ENCODE measurements around the gene DDTL.
"Not testable (repeated sequence)": the region's sequence is repeated elsewhere in the genome, so short reads cannot be mapped to it uniquely, and the experiment has no call there.

The DDTL gene

DNA sequence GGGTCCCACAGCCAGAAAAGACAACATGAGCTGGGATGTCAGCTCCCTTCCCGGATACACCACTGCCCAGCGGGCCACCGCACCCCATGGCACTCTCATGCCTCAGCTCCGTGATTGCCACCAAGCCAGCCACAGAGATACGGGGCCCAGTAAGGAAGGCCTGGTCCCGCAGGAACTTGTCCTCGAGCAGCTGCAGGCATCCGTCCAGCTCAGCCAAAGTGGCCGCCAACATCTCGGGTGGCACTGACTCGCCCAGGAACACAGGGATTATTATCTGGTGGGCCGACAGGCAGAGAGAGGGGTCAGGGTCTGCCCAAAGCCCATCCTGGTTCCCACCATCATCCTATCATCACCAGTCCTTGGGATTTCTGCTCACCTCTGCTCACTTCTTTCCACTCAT is 10.6 kb downstream of the DDTL start:
- DNase-seq (ENCODE audit: low spot score); H3K4me3 ChIP-seq; H3K27ac ChIP-seq: not testable (repeated sequence)

DNA sequence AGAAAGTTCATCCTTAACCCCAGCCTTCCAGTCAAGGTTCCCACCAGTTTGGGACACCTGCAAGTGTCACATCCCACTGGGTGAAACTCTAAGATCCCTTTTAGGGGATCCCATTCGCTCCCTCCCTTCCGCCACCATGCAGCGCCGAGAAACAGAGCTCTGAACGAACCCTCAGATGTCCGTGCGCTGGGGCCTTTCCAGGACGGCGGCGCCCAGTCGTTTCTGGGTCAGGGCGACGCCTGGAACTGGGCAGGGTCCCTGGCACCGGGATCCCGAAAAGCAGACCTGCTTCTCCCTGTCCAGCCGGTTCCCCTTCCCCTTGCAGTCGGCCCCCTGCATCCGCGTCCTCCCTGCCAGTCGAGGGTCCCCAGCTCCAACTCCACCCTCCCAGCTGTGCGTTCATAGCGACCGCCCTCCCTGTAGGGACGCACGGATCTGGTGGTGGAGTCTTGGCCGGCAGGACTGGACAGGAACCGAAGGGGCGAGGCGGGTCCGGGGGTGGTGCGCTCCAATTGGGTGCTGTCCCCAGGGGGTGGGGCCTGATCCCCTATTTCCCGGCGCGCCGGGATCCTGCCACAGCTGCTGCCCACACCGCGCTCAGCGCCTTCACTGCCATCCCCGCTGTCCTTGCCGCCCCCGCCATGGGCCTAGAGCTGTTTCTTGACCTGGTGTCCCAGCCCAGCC is 13.0 kb downstream of the DDTL start, which contains the start of gene GSTT2:
TSS of gene GSTT2 (plus strand) at position 578 of the 684 bp plus-strand sequence.
- not testable (repeated sequence) for H3K27ac ChIP-seq; DNase-seq (ENCODE audit: low spot score)

DNA sequence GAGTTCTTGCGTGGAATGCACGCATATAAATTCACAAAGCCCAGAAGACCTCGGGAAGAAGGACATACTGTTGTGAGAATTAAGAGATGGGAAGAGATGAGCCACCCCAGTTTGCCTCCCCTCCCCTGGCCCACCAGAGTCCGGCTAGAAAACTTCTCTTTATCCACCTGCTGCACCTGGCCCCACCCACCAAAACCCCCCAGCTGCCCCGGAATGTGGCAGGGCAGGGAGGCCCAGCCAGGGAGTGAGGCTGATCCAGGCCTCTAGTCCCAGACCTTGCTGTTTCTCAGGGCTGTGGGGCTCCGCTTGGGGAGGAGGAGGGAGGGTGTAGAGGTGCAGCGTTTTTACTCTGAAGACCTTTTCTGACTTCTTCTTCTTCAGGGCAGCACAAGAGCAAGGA is 13.9 kb downstream of the DDTL start:
- DNase-seq (ENCODE audit: low spot score); H3K4me3 ChIP-seq; H3K27ac ChIP-seq: not testable (repeated sequence)

More for the DNA sequence above, 13.0 kb downstream of the DDTL start, which contains the start of gene GSTT2:
- not testable (repeated sequence) for H3K4me3 ChIP-seq

DNA sequence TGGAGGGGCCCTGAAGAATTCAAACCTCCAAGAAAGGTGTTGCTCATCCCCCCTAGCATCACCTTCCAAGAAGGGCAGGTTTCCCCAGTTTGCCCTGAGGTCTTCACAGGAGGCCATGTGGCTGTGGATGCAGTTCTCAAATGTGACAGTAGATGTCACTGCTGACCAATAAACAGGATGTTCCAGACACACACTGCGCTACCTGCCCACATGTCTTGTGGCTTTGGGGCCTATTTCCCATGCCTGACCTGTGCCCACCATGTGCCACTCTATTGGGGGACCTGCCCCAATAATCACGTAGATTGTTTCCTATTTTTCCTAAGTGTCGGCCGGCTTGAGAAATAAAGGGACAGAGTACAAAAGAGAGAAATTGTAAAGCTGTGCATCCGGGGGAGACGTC is 17.7 kb downstream of the DDTL start:
- no peak for DNase-seq (ENCODE audit: low spot score)
- TF ChIP-seq, protein P1, sequence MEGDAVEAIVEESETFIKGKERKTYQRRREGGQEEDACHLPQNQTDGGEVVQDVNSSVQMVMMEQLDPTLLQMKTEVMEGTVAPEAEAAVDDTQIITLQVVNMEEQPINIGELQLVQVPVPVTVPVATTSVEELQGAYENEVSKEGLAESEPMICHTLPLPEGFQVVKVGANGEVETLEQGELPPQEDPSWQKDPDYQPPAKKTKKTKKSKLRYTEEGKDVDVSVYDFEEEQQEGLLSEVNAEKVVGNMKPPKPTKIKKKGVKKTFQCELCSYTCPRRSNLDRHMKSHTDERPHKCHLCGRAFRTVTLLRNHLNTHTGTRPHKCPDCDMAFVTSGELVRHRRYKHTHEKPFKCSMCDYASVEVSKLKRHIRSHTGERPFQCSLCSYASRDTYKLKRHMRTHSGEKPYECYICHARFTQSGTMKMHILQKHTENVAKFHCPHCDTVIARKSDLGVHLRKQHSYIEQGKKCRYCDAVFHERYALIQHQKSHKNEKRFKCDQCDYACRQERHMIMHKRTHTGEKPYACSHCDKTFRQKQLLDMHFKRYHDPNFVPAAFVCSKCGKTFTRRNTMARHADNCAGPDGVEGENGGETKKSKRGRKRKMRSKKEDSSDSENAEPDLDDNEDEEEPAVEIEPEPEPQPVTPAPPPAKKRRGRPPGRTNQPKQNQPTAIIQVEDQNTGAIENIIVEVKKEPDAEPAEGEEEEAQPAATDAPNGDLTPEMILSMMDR (IDR thresholded peaks at IDR 0.05): peak; percentile 35
- no peak overlapping the region for H3K4me3 ChIP-seq
- no peak overlapping the region for H3K27ac ChIP-seq

DNA sequence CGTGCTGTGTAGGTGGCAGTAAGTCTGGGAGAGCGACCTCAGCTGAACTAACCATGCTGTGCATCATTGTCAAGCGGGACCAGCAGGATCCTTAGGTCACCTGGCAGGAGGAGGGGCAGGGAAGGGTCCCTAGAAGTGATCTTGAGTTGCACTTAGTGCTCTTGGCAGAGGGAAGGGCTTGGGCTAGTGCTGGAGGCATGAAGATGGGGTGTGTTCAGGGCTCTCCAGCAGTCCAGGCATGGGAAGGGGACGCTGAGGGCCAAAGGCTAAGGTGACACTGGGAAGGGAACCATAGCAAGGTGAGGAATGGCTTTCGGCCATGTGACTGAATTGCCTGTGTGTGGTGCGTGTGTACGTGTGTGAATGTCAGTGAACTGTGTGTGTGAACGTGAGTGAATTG is 19.4 kb downstream of the DDTL start:
- DNase-seq (ENCODE audit: low spot score); H3K27ac ChIP-seq; H3K4me3 ChIP-seq: not testable (repeated sequence)

DNA sequence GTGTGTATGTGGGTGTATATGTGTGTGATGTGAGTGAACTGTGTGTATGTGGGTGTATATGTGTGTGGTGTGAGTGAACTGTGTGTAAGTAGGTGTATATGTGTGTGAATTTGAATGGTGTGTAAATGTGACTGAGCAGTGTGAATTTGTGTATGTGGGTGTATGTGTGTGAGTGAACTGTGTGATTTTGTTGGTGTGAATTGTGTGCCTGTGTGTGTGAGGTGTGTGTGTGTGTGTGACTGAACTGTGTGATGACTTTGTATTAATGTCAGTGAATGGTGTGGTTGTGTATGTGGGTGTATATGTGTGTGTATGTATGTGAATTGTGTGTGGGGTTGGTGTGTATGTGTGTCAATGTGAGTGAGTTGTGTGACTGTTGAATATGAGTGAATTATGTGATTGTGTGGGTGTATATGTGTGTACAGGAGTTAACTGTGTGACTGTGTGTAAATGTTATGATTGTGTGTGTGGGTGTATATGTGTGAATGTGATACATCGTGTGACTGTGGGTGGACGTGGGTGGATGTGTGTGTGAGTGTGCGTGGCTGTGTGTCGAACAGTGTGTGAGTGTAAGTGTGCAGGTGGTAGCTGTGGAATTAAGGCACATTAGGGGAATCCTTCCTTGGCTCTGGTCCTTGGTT is 20.0 kb downstream of the DDTL start:
- not testable (repeated sequence) for DNase-seq (ENCODE audit: low spot score); H3K27ac ChIP-seq; H3K4me3 ChIP-seq

DNA sequence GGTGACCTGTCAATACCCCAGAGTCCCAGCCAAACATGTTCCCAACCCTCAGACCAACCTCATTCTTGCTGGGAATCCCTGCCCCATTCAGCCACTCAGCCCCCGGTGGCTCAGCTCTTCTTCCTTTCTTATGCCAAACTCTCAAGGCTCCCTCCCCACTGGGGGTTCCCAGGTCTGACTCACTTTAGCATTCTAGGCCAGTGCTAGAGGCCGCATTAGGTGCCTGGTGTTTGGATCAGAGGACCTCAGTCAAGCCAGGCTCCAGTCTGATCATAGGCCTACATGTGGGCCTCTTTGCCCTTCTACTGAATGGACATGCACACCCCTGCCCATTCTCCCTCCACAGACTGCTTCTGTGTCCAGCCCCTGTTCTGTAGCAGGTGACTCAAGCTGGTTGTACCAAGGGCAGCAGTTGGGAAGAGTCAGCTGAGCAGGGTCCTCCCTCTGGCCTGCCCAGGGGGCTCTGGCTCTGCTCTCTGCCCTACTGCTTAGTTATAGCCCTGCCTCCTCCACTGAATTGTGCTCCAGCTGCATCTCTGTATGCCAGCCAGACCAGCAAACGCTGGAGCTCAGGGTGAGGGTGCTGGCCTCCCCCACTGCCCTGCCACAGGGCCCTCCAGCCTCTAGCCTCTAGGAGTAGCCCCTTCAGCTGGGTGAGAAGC is 23.0 kb downstream of the DDTL start:
- H3K27ac ChIP-seq; H3K4me3 ChIP-seq; DNase-seq (ENCODE audit: low spot score): not testable (repeated sequence)

DNA sequence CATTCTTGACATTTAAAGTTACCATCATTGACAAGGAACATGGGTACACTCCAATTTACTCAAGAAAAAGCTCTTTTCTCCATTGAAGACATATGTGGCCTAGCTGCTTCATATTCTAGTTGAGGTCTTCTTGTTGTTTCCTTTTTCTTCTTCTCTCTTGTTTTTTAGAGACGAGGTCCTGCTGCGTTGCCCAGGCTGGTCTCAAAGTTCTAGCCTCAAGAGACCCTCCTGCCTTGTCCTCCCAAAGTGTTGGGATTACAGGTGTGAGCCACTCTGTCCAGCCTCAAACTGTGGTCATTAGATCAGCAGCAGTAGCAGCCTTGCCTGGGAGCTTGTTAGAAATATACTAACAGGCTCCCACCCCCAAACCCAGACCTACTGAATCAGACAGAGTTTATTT is 26.4 kb downstream of the DDTL start:
- H3K27ac ChIP-seq; DNase-seq (ENCODE audit: low spot score); H3K4me3 ChIP-seq: not testable (repeated sequence)

DNA sequence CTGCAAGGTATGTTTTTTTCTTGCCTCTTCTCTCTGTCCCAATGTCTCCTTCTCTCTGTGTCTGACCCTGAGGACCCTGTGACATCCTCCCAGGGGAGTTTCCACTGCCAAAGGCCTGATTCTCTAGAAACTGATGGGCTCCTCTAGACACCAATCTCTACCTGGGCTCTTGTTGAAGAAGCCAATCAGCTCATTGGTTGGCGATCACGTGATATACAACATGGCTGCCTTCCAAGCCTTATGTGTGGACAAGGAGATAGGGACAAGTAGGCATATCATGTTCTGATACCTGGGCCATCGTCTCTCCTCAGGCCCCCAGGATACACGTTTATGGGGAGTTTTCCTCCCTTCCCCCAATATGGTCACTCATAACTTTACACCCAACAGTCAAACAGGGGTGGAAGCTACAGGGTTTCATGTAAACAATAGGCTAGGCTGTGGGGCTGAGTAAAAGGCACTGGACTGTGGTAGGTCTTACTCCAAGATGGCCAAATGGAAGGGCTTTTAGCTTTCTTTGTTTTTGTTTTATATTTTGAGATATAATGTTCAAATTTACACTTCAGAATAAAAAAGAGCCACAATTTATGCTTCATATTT is 27.0 kb downstream of the DDTL start:
- not testable (repeated sequence) for H3K4me3 ChIP-seq; H3K27ac ChIP-seq; DNase-seq (ENCODE audit: low spot score)

DNA sequence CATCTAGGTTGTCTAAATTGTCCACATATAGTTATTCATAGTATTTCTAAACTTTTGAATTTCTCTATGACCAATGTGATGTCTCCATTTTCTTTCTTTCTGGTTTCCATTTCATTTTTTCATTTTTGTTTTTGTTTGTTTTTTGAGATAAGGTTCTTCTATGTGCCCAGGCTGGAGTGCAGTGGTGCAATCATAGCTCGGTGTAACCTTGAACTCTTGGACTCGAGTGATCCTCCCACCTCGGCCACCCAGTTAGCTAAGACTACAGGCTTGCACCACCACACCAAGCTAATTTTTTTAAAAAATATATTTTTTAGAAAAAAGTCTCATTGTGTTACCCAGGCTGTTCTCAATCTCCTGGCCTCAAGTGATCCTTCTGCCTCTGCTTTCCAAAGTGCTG is 30.4 kb downstream of the DDTL start:
- Histone ChIP-seq H3K27ac (no peak overlapping the region), H3K4me3 (no peak overlapping the region)
- TF ChIP-seq, protein P1 (IDR thresholded peaks at IDR 0.05): no peak
- no peak for DNase-seq (ENCODE audit: low spot score)

DNA sequence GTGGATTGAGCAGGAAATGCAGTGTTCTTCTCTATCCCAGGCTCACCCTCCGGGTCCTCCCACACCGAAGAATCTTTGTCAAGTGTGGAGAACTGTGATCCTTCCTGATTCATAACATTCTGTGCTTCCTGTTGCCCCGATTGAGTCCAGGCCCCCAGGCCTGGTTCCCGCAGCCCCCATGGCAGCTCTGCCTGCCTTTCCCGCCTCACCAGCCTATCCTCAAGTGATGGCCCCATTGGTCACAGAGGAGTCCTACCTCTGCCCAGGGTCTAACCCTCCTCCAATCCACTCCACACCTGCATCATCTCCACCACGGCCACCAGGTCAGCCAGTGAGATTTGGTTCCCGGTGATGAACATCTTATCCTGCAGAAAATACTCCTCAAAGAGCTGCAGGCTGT is 33.1 kb downstream of the DDTL start:
- not testable (repeated sequence) for H3K27ac ChIP-seq; DNase-seq (ENCODE audit: low spot score)

DNA sequence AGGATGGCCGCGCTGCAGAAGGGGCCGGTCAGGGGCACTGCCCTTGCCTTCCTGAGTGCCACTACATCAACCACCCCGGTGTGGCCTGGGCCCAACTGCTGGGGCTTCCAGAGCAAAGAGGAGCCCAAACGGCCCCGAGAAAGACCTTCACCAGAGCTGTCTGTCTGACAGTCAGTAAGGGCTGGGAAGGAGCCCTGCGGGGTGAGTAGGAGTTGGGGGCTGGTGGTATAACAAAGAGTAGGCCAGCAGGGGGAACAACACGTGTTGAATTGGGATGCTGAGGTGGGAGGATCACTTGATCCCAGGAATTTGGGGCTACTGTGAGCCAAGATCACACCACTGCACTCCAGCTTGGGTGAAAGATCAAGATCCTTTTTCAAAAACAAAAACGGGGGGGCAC is 34.6 kb downstream of the DDTL start:
- TF ChIP-seq, protein P1 (IDR thresholded peaks at IDR 0.05): no peak
- Histone ChIP-seq H3K27ac (no peak overlapping the region), H3K4me3 (no peak overlapping the region)
- DNase-seq (ENCODE audit: low spot score): no peak

More for the DNA sequence above, 33.1 kb downstream of the DDTL start:
- not testable (repeated sequence) for H3K4me3 ChIP-seq
